B cell (primary cell): ENCODE data around the gene RNF157. TPM values are rescaled to one million over a fixed set of nuclear protein-coding genes. Genes with fewer than 3 reads are reported as not detected.

Experiments
- ATAC-seq: fragments of 200-7000 bp; cut with Tn5 transposase; one replicate; pipeline ENCODE4 v1.10.0; 2021; ENCODE audit warnings: low read depth, mild to moderate bottlenecking, moderate number of reproducible peaks, moderate library complexity
- CTCF ChIA-PET: fragments of 350-600 bp; sonication (Branson Sonifier 250); formaldehyde crosslinking; loops from one replicate; lab custom pipeline; 2021; ENCODE audit warnings: antibody characterized with exemption, inconsistent platforms; lab: Charles Lee
- POLR2A ChIA-PET: fragments of 350-600 bp; sonication (Branson Sonifier 250); formaldehyde crosslinking; loops from one replicate; lab custom pipeline; 2021; ENCODE audit warnings: antibody characterized with exemption; lab: Charles Lee
- DNase-seq: peaks from one replicate; pipeline ENCODE4 v3.0.0; 2013
- H2AFZ ChIP-seq: 2 replicates; pipeline ENCODE4 v1.6.1; 2012; ENCODE audit warnings: mild to moderate bottlenecking, low read depth, low read length; ENCODE audit not compliant: insufficient read depth, poor library complexity, severe bottlenecking
- H3K27ac ChIP-seq, 2 donors: 1 replicate in 1 of 2; 2 replicates in 1 of 2; pipeline ENCODE4 v1.5.1; 2012 to 2013; ENCODE audit warnings: low read length in 2 of 2, mild to moderate bottlenecking in 2 of 2, moderate library complexity in 1 of 2
- H3K27me3 ChIP-seq, 4 experiments: fragments of 200-600 bp in 1 of 4; sonication (generic) in 1 of 4; replicated peaks in 1 of 4; 1 replicate in 2 of 4; 2 replicates in 2 of 4; pipeline versions ENCODE4 v1.6.1 to v1.7.0; 2013 to 2016; ENCODE audit warnings: low read length in 3 of 4, mild to moderate bottlenecking in 2 of 4, mixed read lengths in 1 of 4, moderate library complexity in 1 of 4; ENCODE audit not compliant: insufficient read depth in 4 of 4, control insufficient read depth in 3 of 4; ENCODE audit errors: control extremely low read depth in 1 of 4
- H3K36me3 ChIP-seq, 2 experiments: replicated peaks in 1 of 2; 1 replicate in 1 of 2; 2 replicates in 1 of 2; pipeline versions ENCODE4 v1.6.1 to v1.7.1; 2013; ENCODE audit warnings: low read length in 1 of 2; ENCODE audit not compliant: insufficient read depth in 2 of 2, control insufficient read depth in 1 of 2; ENCODE audit errors: control extremely low read depth in 1 of 2, extremely low read depth in 1 of 2
- H3K4me1 ChIP-seq, 2 donors: fragments of 200-600 bp in 1 of 2; sonication (generic) in 1 of 2; 1 replicate in 1 of 2; 2 replicates in 1 of 2; pipeline versions ENCODE4 v1.5.1 to v1.6.1; 2013 to 2017; ENCODE audit warnings: low read length in 2 of 2; ENCODE audit not compliant: control insufficient read depth in 2 of 2, insufficient read depth in 2 of 2
- H3K4me2 ChIP-seq: replicated peaks from 2 replicates; pipeline ENCODE3; 2012; ENCODE audit warnings: mild to moderate bottlenecking, low read depth, low read length; ENCODE audit not compliant: poor library complexity, severe bottlenecking
- H3K4me3 ChIP-seq, 5 experiments: fragments of 200-600 bp in 1 of 5; sonication (generic) in 1 of 5; 1 replicate in 3 of 5; 2 replicates in 2 of 5; pipeline versions ENCODE4 v1.5.1 to v1.7.0; 2011 to 2016; ENCODE audit warnings: low read length in 4 of 5, mild to moderate bottlenecking in 4 of 5, low read depth in 2 of 5, control low read depth in 1 of 5, moderate library complexity in 1 of 5; ENCODE audit not compliant: insufficient read depth in 1 of 5; ENCODE audit errors: control extremely low read depth in 1 of 5, extremely low read depth in 1 of 5
- H3K79me2 ChIP-seq: fragments of 200-600 bp; sonication (generic); one replicate; pipeline ENCODE4 v1.6.0; 2016; ENCODE audit warnings: low read length; ENCODE audit not compliant: control insufficient read depth, insufficient read depth
- H3K9ac ChIP-seq: fragments of 200-600 bp; sonication (generic); 2 replicates; pipeline ENCODE4 v1.6.1; 2017; ENCODE audit warnings: mild to moderate bottlenecking, low read length, moderate library complexity
- H3K9me3 ChIP-seq, 3 donors: one replicate each; pipeline versions ENCODE4 v1.6.1 to v1.7.1; 2013; ENCODE audit warnings: low read length in 2 of 3; ENCODE audit not compliant: control insufficient read depth in 2 of 3, insufficient read depth in 1 of 3; ENCODE audit errors: control extremely low read depth in 1 of 3
- H4K20me1 ChIP-seq: 2 replicates; pipeline ENCODE4 v1.6.0; 2012; ENCODE audit warnings: mild to moderate bottlenecking, low read length; ENCODE audit not compliant: insufficient read depth, control insufficient read depth, poor library complexity, severe bottlenecking
- H3K27ac Mint-ChIP-seq: one replicate; pipeline ENCODE4 v1.8.0; 2021; ENCODE audit warnings: mixed read lengths
- H3K27me3 Mint-ChIP-seq: one replicate; pipeline ENCODE4 v1.8.0; 2021; ENCODE audit warnings: mixed read lengths
- H3K4me1 Mint-ChIP-seq: one replicate; pipeline ENCODE4 v1.8.0; 2021; ENCODE audit warnings: mixed read lengths
- H3K4me3 Mint-ChIP-seq: one replicate; pipeline ENCODE4 v1.8.0; 2021; ENCODE audit warnings: mixed read lengths
- H3K9me3 Mint-ChIP-seq: one replicate; pipeline ENCODE4 v1.8.0; 2022; ENCODE audit warnings: mixed read lengths; ENCODE audit not compliant: insufficient read depth
- EZH2 ChIP-seq: IDR thresholded peaks from 2 replicates; pipeline ENCODE4 v1.6.1; 2012; ENCODE audit warnings: borderline replicate concordance, low read depth, mild to moderate bottlenecking, moderate library complexity, low read length; ENCODE audit not compliant: insufficient read depth, poor library complexity, severe bottlenecking
- WGBS: methylation state at CpG from one replicate; pipeline ENCODE4 v1.1.5; 2013; ENCODE audit warnings: missing lambda C conversion rate; ENCODE audit not compliant: insufficient coverage; 5-methylcytosine and 5-hydroxymethylcytosine counted together
- intact Hi-C: fragments of 100-400 bp; cut with micrococcal nuclease; formaldehyde crosslinking; loops from one replicate; pipeline ENCODE4 v1.10.0; 2022
- polyA plus RNA-seq: library from polyadenylated mRNA; depleted of rRNA; stranded (reverse); fragments of >200 nt; gene quantifications from 2 replicates; pipeline ENCODE4 v1.2.3, GENCODE V29; 2012
- small RNA-seq: library from RNA; depleted of rRNA; stranded (forward); fragments of <200 nt; gene quantifications from one replicate; pipeline ENCODE3, GENCODE V24; 2012; ENCODE audit warnings: low replicate concordance, low read depth; ENCODE audit not compliant: insufficient read length
- total RNA-seq, 2 donors: library from RNA; stranded (reverse); fragments of 120-200 nt in 1 of 2; gene quantifications; 1 replicate in 1 of 2; 2 replicates in 1 of 2; pipeline versions ENCODE4 v1.2.3 to v1.2.4, GENCODE V29; 2013 to 2022
- TF ChIP-seq, protein P1 (sequence below): fragments of 200-600 bp; IDR thresholded peaks from one replicate; pipeline ENCODE4 v1.8.0; 2022; ENCODE audit warnings: antibody characterized with exemption, mild to moderate bottlenecking

Gene RNF157
- total and polyA plus RNA-seq, 2 donors (not counting 1 experiment from before 2014, with no cell fraction given) = 0.54 to 1.2 TPM

DNA sequence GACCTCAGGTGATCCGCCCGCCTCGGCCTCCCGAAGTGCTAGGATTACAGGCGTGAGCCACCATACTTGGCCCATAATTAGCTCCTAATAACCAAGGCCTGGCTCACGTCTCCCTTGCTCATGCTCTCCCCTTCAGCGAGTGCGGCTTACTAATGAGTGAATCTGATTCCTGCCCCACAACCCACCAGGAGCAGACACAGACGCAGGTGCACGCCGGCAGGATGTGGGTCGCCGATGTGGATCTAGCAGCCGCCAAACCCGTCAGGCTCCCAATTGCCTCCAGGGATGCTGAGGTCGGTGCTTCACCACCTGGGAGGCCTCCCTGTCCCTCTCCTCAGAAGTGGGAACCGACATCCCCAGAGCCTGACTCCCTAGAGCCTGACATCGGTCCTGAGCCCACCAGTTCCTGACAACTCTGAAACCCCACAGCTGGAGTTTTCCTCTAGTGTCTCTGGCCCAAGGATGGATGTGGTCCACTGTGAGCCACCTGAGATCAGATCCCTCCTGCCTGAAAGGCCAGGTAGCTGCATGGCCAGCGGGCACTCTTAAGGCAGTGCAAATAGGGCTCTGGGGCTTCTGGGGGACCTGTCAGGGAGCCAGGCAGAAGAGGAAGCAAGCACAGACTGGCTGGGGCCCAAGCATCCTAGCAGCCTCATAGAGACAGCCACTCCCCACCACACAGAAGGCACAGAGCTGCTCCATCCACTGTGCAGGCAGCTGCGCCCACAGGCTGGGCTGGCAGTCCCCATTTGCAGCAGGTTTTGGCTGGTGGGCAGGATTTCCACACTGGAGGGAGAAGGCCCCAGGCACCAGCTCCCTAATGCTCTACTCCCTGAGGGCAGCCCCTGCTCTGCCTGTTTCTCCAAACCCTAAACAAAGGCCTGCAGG, 147.5 kb downstream of the RNF157 start:
- Mint-ChIP-seq H3K4me1 (no peaks in the 10 kb centered on the region), H3K27ac (no peak overlapping the region), H3K9me3 (no peaks in the 10 kb centered on the region), H3K27me3 (no peaks in the 10 kb centered on the region), H3K4me3 (no peak overlapping the region)
- CTCF ChIA-PET = interaction anchor here (0.7 to 0.9 kb wide), 2 partner anchors 26 to 319 kb away, joined by 3 read pairs; no protein-coding TSS in a partner anchor
- H3K9ac ChIP-seq = no peak overlapping the region
- H3K4me1 ChIP-seq = no peaks in the 10 kb centered on the region
- H4K20me1 ChIP-seq = peaks cover 21% of the 10 kb centered on the region
- WGBS = 92% methylated on average over 20 of the region's 20 CpGs
- H3K4me3 ChIP-seq = no peak overlapping the region
- intact Hi-C loops = no loop called here
- H3K36me3 ChIP-seq = peaks cover 2 to 85% of the 10 kb centered on the region in 2 experiments
- H3K27me3 ChIP-seq = no peaks in the 10 kb centered on the region
- no peak overlapping the region for H3K27ac ChIP-seq
- no peak for DNase-seq
- H2AFZ ChIP-seq = no peak overlapping the region
- H3K9me3 ChIP-seq = peaks cover 0 to 3% (median 0%) of the 10 kb centered on the region in 3 donors
- H3K79me2 ChIP-seq = peaks cover 23% of the 10 kb centered on the region
- POLR2A ChIA-PET = interaction anchor here (0.7 kb wide), 1 partner anchor 13 kb away, joined by 4 read pairs; no protein-coding TSS in a partner anchor
- TF ChIP-seq, protein P1, sequence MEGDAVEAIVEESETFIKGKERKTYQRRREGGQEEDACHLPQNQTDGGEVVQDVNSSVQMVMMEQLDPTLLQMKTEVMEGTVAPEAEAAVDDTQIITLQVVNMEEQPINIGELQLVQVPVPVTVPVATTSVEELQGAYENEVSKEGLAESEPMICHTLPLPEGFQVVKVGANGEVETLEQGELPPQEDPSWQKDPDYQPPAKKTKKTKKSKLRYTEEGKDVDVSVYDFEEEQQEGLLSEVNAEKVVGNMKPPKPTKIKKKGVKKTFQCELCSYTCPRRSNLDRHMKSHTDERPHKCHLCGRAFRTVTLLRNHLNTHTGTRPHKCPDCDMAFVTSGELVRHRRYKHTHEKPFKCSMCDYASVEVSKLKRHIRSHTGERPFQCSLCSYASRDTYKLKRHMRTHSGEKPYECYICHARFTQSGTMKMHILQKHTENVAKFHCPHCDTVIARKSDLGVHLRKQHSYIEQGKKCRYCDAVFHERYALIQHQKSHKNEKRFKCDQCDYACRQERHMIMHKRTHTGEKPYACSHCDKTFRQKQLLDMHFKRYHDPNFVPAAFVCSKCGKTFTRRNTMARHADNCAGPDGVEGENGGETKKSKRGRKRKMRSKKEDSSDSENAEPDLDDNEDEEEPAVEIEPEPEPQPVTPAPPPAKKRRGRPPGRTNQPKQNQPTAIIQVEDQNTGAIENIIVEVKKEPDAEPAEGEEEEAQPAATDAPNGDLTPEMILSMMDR = no peak
- no peak for TF ChIP-seq EZH2
- H3K4me2 ChIP-seq = no peak overlapping the region
- ATAC-seq = no peak

Small RNAs within 50 kb of the gene (small RNA-seq; reads per million reads assigned to genes)
- gene ATP5MGP6 (not detected), gene MIR6868 (not detected)

Other genes with a start within 250 kb of the RNF157 start
- 13.2 and 15.0 TPM in 2 replicates for gene CDK3, start 239.6 kb downstream of the RNF157 start, total RNA-seq
- 20.5 and 21.4 TPM in 2 replicates for gene CDK3, start 239.6 kb downstream of the RNF157 start, polyA plus RNA-seq
- gene EVPL, start 213.2 kb downstream of the RNF157 start, total RNA-seq = not detected in 2 replicates
- not detected in 2 replicates for gene EVPL, start 213.2 kb downstream of the RNF157 start, polyA plus RNA-seq
- gene SRP68, start 168.0 kb downstream of the RNF157 start, total RNA-seq = 75.4 and 82.3 TPM in 2 replicates
- 29.6 and 36.3 TPM in 2 replicates for gene SRP68, start 168.0 kb downstream of the RNF157 start, polyA plus RNA-seq
- 0.42 TPM in 1 of 2 replicates, not detected in the other for gene GALR2, start 165.7 kb downstream of the RNF157 start, total RNA-seq
- 1.2 and 2.0 TPM in 2 replicates for gene GALR2, start 165.7 kb downstream of the RNF157 start, polyA plus RNA-seq
- 0.37 and 0.53 TPM in 2 replicates for gene ZACN, start 161.3 kb downstream of the RNF157 start, total RNA-seq
- 0.35 and 0.45 TPM in 2 replicates for gene ZACN, start 161.3 kb downstream of the RNF157 start, polyA plus RNA-seq
- gene EXOC7, start 136.7 kb downstream of the RNF157 start, total RNA-seq = 191 and 194 TPM in 2 replicates
- 96.1 and 105 TPM in 2 replicates for gene EXOC7, start 136.7 kb downstream of the RNF157 start, polyA plus RNA-seq
- 0.12 and 0.20 TPM in 2 replicates for gene FOXJ1, start 99.2 kb downstream of the RNF157 start, total RNA-seq
- gene FOXJ1, start 99.2 kb downstream of the RNF157 start, polyA plus RNA-seq = 0.53 and 1.0 TPM in 2 replicates
- 78.9 and 84.8 TPM in 2 replicates for gene UBALD2, start 24.9 kb upstream of the RNF157 start, total RNA-seq
- gene UBALD2, start 24.9 kb upstream of the RNF157 start, polyA plus RNA-seq = 155 and 252 TPM in 2 replicates
- gene QRICH2, start 67.8 kb upstream of the RNF157 start, total RNA-seq = 4.2 and 4.4 TPM in 2 replicates
- gene QRICH2, start 67.8 kb upstream of the RNF157 start, polyA plus RNA-seq = 3.1 and 4.5 TPM in 2 replicates
- gene PRPSAP1, start 113.4 kb upstream of the RNF157 start, total RNA-seq = 45.5 and 48.0 TPM in 2 replicates
- gene PRPSAP1, start 113.4 kb upstream of the RNF157 start, polyA plus RNA-seq = 43.0 and 61.4 TPM in 2 replicates
- gene SPHK1, start 144.1 kb upstream of the RNF157 start, total RNA-seq = 2.2 and 2.4 TPM in 2 replicates
- 1.1 and 1.9 TPM in 2 replicates for gene SPHK1, start 144.1 kb upstream of the RNF157 start, polyA plus RNA-seq
- 54.0 and 62.4 TPM in 2 replicates for gene UBE2O, start 212.7 kb upstream of the RNF157 start, total RNA-seq
- gene UBE2O, start 212.7 kb upstream of the RNF157 start, polyA plus RNA-seq = 41.3 and 62.5 TPM in 2 replicates
- gene AANAT, start 227.1 kb upstream of the RNF157 start, total RNA-seq = 0.94 TPM in 1 of 2 replicates, not detected in the other
- gene AANAT, start 227.1 kb upstream of the RNF157 start, polyA plus RNA-seq = 0.42 and 0.88 TPM in 2 replicates